Endothelial cell of umbilical vein (primary cell): ENCODE results near the gene XCL2. TPM values are rescaled to one million over a fixed set of nuclear protein-coding genes. Genes with fewer than 3 reads are reported as not detected.

Source experiments
- BruUV-seq: library from RNA; stranded (reverse); fragments of 400-500 nt; replicated peaks from 2 replicates; lab custom pipeline; 2021; lab: Mats Ljungman, UMichigan
- CTCF ChIA-PET: fragments of 300-600, 350-600 bp; sonication (Branson Sonifier 250); formaldehyde crosslinking; loops from one replicate; lab custom pipeline; 2021; ENCODE audit warnings: antibody characterized with exemption, inconsistent platforms; lab: Charles Lee
- POLR2A ChIA-PET: fragments of 300-600, 350-600 bp; sonication (Branson Sonifier 250); formaldehyde crosslinking; loops from one replicate; lab custom pipeline; 2021; ENCODE audit warnings: antibody characterized with exemption, inconsistent platforms; lab: Charles Lee
- DNase-seq: peaks from one replicate; pipeline ENCODE4 v3.0.0-alpha.2; 2011; ENCODE audit warnings: low read depth, low spot score
- FAIRE-seq: peaks from 2 replicates; lab custom pipeline; 2011; peaks lifted over from hg19 to GRCh38; lab: Jason Lieb, UNC
- H2AFZ ChIP-seq: 2 replicates; pipeline ENCODE4 v1.6.0; 2012; ENCODE audit warnings: low read depth, low read length, control low read depth, inconsistent platforms
- H3K27ac ChIP-seq: 2 replicates; pipeline ENCODE4 v1.5.1; 2011; ENCODE audit warnings: low read depth, mild to moderate bottlenecking, control low read depth, low read length, moderate library complexity; ENCODE audit not compliant: insufficient read depth
- H3K27me3 ChIP-seq, 2 experiments: 2 replicates each; pipeline versions ENCODE4 v1.6.0 to v1.6.1; 2011; ENCODE audit warnings: low read length in 2 of 2, mixed read lengths in 1 of 2; ENCODE audit not compliant: control insufficient read depth in 2 of 2, insufficient read depth in 2 of 2
- H3K36me3 ChIP-seq, 2 experiments: 2 replicates in 1 of 2; 3 replicates in 1 of 2; pipeline ENCODE4 v1.5.1; 2011; ENCODE audit warnings: low read length in 2 of 2, mild to moderate bottlenecking in 1 of 2, moderate library complexity in 1 of 2; ENCODE audit not compliant: control insufficient read depth in 2 of 2, insufficient read depth in 2 of 2; ENCODE audit errors: extremely low read depth in 1 of 2
- H3K4me1 ChIP-seq: 3 replicates; pipeline ENCODE4 v1.5.1; 2011; ENCODE audit warnings: mild to moderate bottlenecking, low read length; ENCODE audit not compliant: control insufficient read depth, insufficient read depth; ENCODE audit errors: extremely low read depth
- H3K4me2 ChIP-seq: 2 replicates; pipeline ENCODE4 v1.6.1; 2011; ENCODE audit warnings: low read length, control low read depth, mixed read lengths; ENCODE audit not compliant: insufficient read depth
- H3K4me3 ChIP-seq, 3 experiments: fragments of 200-600 bp in 1 of 3; sonication (generic), shearing (Covaris generic) in 1 of 3; replicated peaks in 1 of 3; 2 replicates each; pipeline ENCODE4 v1.5.1; 2011 to 2016; ENCODE audit warnings: control low read depth in 3 of 3, low read length in 3 of 3, mild to moderate bottlenecking in 2 of 3, inconsistent platforms in 1 of 3, low read depth in 1 of 3, moderate library complexity in 1 of 3; ENCODE audit not compliant: insufficient read depth in 1 of 3
- H3K79me2 ChIP-seq: 2 replicates; pipeline ENCODE4 v1.6.0; 2012; ENCODE audit warnings: low read length, inconsistent platforms; ENCODE audit not compliant: control insufficient read depth, insufficient read depth
- H3K9ac ChIP-seq: replicated peaks from 2 replicates; pipeline ENCODE3; 2011; ENCODE audit warnings: low read length, control low read depth; ENCODE audit not compliant: insufficient read depth; ENCODE audit errors: extremely low read depth
- H3K9me1 ChIP-seq: replicated peaks from 3 replicates; pipeline ENCODE4 v1.6.0; 2011; ENCODE audit warnings: mild to moderate bottlenecking, low read length; ENCODE audit not compliant: control insufficient read depth, insufficient read depth; ENCODE audit errors: extremely low read depth
- H3K9me3 ChIP-seq: replicated peaks from 2 replicates; pipeline ENCODE4 v1.5.1; 2012; ENCODE audit warnings: low read length, inconsistent platforms; ENCODE audit not compliant: control insufficient read depth, insufficient read depth
- H4K20me1 ChIP-seq: replicated peaks from 2 replicates; pipeline ENCODE3; 2011; ENCODE audit warnings: mild to moderate bottlenecking, low read length; ENCODE audit not compliant: control insufficient read depth, insufficient read depth; ENCODE audit errors: extremely low read depth
- EZH2 ChIP-seq: IDR thresholded peaks from 2 replicates; pipeline ENCODE4 v1.6.1; 2012; ENCODE audit warnings: borderline replicate concordance, low read depth, mild to moderate bottlenecking, moderate library complexity, low read length, inconsistent platforms; ENCODE audit not compliant: severe bottlenecking
- FOS ChIP-seq: IDR thresholded peaks from 2 replicates; pipeline ENCODE4 v1.6.1; 2011; ENCODE audit warnings: mild to moderate bottlenecking, low read length, moderate library complexity, borderline replicate concordance; ENCODE audit not compliant: insufficient read depth
- GATA2 ChIP-seq: IDR thresholded peaks from 2 replicates; pipeline ENCODE4 v1.7.0; 2011; ENCODE audit warnings: low read depth, mild to moderate bottlenecking, moderate library complexity, mixed read lengths, low read length; ENCODE audit not compliant: insufficient read length, insufficient read depth
- JUN ChIP-seq: IDR thresholded peaks from 2 replicates; pipeline ENCODE4 v1.6.1; 2011; ENCODE audit warnings: borderline replicate concordance, low read depth; ENCODE audit not compliant: insufficient read length, insufficient read depth
- MYC ChIP-seq: IDR thresholded peaks from one replicate; pipeline ENCODE4 v1.6.1; 2011; ENCODE audit warnings: mild to moderate bottlenecking, low read depth, low read length
- POLR2A ChIP-seq: IDR thresholded peaks from 2 replicates; pipeline ENCODE4 v1.6.1; 2012; ENCODE audit warnings: low read depth, mild to moderate bottlenecking, control low read depth, low read length
- POLR2AphosphoS5 ChIP-seq: IDR thresholded peaks from 2 replicates; pipeline ENCODE4 v1.6.1; 2012; ENCODE audit warnings: low read depth, mild to moderate bottlenecking, control low read depth, low read length, moderate library complexity; ENCODE audit not compliant: insufficient read depth
- dilution Hi-C: fragments of 300-500 bp; cut with MboI; formaldehyde crosslinking; loops from one replicate; pipeline ENCODE4 v1.15.0; 2019; ENCODE audit warnings: low sequenced_read_pairs; ENCODE audit not compliant: extremely low pct_ligation_motif_present
- intact Hi-C: fragments of 100-400 bp; cut with micrococcal nuclease; formaldehyde crosslinking; loops from one replicate; pipeline ENCODE4 v1.10.0; 2022
- polyA plus RNA-seq, 4 experiments: library from polyadenylated mRNA; depleted of rRNA in 3 of 4; stranded (reverse) in 3 of 4; unstranded in 1 of 4; fragments of >200 nt; gene quantifications; 2 replicates each; pipeline versions ENCODE4 v1.2.1 to v1.2.3, GENCODE V29; 2011 to 2012; ENCODE audit warnings: missing spikeins in 1 of 4
- total RNA-seq: library from RNA; stranded (reverse); gene quantifications from 2 replicates; pipeline ENCODE4 v1.2.3, GENCODE V29; 2021
- TF ChIP-seq, protein P1 (sequence below), 2 donors: IDR thresholded peaks; 1 replicate in 1 of 2; 2 replicates in 1 of 2; pipeline ENCODE4 v1.5.1; 2011; ENCODE audit warnings: low read length in 2 of 2, mild to moderate bottlenecking in 2 of 2, moderate library complexity in 2 of 2, control low read depth in 1 of 2, inconsistent platforms in 1 of 2, low read depth in 1 of 2; ENCODE audit not compliant: insufficient read depth in 1 of 2; ENCODE audit errors: extremely low read depth in 1 of 2
- TF ChIP-seq, protein P2 (sequence below): IDR thresholded peaks from 2 replicates; pipeline ENCODE4 v1.6.1; 2011; ENCODE audit not compliant: insufficient read depth, insufficient read length

Gene XCL2
- total and polyA plus RNA-seq, 2 donors (not counting 3 experiments of a cell fraction or from before 2014, with no cell fraction given), result not detected

DNA sequence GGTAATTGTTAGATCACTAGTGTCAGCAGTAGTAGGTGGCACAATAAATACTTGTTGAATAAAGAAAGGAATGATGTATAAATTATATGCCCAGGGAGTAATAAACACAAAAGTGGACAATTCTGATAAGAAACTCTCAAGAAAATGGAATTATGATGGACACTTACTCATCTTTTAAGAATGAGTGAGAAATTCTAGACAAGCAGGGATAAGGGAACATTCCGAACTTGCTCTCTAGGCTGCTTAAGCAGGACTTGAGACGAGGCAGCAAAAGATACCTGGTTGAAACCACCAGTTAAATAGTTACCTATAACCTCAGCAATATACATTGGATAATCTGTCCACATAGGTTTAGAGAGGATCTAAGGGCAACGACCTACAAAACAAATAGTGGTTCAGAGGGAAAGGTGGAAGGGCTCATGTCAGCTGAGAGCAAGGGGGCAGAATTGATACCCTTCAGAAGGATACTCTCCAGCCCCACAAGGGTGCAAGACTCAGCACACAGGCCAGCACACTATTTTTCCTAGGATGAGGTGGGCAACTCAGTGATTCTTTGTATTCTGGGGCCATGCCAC is 46.3 kb downstream of the XCL2 start:
- no peaks in the 10 kb centered on the region for H3K9me1 ChIP-seq
- BruUV-seq, result no TSS peak
- no peaks in the 10 kb centered on the region for H3K4me1 ChIP-seq
- ChIA-PET CTCF (interaction anchor here (0.7 to 1.3 kb wide), 2 partner anchors 9 to 15 kb away, joined by 3 to 6 read pairs; no protein-coding TSS in a partner anchor), POLR2A (no interaction called here)
- no peak for FAIRE-seq
- no peaks in the 10 kb centered on the region for H3K9me3 ChIP-seq
- H3K79me2 ChIP-seq, result no peaks in the 10 kb centered on the region
- TF ChIP-seq MYC, result no peak
- no peak for TF ChIP-seq JUN
- no peak for TF ChIP-seq POLR2A
- TF ChIP-seq, protein P1, sequence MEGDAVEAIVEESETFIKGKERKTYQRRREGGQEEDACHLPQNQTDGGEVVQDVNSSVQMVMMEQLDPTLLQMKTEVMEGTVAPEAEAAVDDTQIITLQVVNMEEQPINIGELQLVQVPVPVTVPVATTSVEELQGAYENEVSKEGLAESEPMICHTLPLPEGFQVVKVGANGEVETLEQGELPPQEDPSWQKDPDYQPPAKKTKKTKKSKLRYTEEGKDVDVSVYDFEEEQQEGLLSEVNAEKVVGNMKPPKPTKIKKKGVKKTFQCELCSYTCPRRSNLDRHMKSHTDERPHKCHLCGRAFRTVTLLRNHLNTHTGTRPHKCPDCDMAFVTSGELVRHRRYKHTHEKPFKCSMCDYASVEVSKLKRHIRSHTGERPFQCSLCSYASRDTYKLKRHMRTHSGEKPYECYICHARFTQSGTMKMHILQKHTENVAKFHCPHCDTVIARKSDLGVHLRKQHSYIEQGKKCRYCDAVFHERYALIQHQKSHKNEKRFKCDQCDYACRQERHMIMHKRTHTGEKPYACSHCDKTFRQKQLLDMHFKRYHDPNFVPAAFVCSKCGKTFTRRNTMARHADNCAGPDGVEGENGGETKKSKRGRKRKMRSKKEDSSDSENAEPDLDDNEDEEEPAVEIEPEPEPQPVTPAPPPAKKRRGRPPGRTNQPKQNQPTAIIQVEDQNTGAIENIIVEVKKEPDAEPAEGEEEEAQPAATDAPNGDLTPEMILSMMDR (IDR thresholded peaks at IDR 0.05; ENCODE audit: extremely low read depth in 1 of 2, insufficient read depth in 1 of 2, low read depth in 1 of 2, low read length in 2 of 2), result no peak
- no peaks in the 10 kb centered on the region for H3K36me3 ChIP-seq
- no peak overlapping the region for H3K9ac ChIP-seq
- intact Hi-C loops, result no loop called here
- no peak overlapping the region for H2AFZ ChIP-seq
- no peak overlapping the region for H3K4me2 ChIP-seq
- no peak for DNase-seq
- no peak overlapping the region for H3K4me3 ChIP-seq
- H4K20me1 ChIP-seq, result peaks cover 2% of the 10 kb centered on the region
- dilution Hi-C loops, result no loop called here
- H3K27me3 ChIP-seq, result no peaks in the 10 kb centered on the region
- no peak overlapping the region for H3K27ac ChIP-seq

DNA sequence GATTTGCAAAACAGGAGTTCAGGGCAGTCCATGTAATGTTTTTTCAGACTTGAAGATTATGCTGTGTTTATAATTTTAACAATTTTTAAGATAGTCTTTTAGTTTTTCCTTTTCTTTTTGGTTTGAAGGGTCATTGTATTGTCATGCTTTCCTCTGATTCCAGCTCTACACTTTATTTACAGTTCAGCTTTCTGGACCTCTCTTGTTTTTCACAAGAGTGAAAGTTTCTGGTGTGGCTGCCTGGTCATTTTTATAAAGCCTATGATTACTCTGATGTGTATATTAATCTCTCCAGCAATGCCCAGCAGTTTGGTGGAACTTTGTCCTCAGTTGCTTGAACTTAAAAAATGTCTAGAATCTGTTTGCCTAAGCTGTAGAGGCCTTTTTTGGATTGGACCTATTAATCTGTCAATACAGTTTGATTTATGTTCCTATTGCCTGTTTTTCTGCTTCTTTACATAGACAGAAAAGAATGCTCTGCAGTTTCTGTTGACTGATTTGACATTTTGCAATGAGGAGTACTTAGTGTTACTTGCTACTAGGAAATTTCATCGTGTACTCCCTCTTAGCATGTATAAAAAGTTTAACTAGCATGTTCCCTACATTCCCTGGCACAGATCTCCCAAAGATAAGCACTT is 52.2 kb downstream of the XCL2 start:
- no peaks in the 10 kb centered on the region for H3K79me2 ChIP-seq
- CTCF ChIA-PET, result interaction anchor here (0.8 kb wide), 1 partner anchor 54 kb away, joined by 3 read pairs; no protein-coding TSS in a partner anchor
- no TSS peak for BruUV-seq
- intact Hi-C loops (no loop called here), dilution Hi-C loops (no loop called here)
- no peaks in the 10 kb centered on the region for H4K20me1 ChIP-seq
- no peak overlapping the region for H3K4me2 ChIP-seq
- FAIRE-seq, result no peak
- DNase-seq, result no peak
- no peaks in the 10 kb centered on the region for H3K27me3 ChIP-seq
- no peak overlapping the region for H3K27ac ChIP-seq
- H3K36me3 ChIP-seq, result no peaks in the 10 kb centered on the region
- H3K4me3 ChIP-seq, result no peak overlapping the region
- no peak overlapping the region for H2AFZ ChIP-seq
- H3K4me1 ChIP-seq, result no peaks in the 10 kb centered on the region
- H3K9ac ChIP-seq, result no peak overlapping the region
- H3K9me1 ChIP-seq, result no peaks in the 10 kb centered on the region
- no peak for TF ChIP-seq GATA2
- no peak for TF ChIP-seq POLR2A
- TF ChIP-seq, protein P1 (IDR thresholded peaks at IDR 0.05; ENCODE audit: extremely low read depth in 1 of 2, insufficient read depth in 1 of 2, low read depth in 1 of 2, low read length in 2 of 2), result no peak
- no peak for TF ChIP-seq POLR2AphosphoS5
- TF ChIP-seq, protein P2, sequence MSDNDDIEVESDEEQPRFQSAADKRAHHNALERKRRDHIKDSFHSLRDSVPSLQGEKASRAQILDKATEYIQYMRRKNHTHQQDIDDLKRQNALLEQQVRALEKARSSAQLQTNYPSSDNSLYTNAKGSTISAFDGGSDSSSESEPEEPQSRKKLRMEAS, result no peak
- TF ChIP-seq FOS, result no peak
- no peak for TF ChIP-seq EZH2
- no peak for TF ChIP-seq MYC
- no peak for TF ChIP-seq JUN
- no peaks in the 10 kb centered on the region for H3K9me3 ChIP-seq
- POLR2A ChIA-PET, result no interaction called here
